HG03045 (cell line): ENCODE measurements around the gene ULK3.
A peak's percentile ranks its signal among the peaks of the same experiment; 100 is the strongest.

Experiments used
- ATAC-seq: cut with Tn5 transposase; IDR thresholded peaks from one replicate; pipeline ENCODE4 v1.9.1; 2021; ENCODE audit warnings: mild to moderate bottlenecking, moderate library complexity; ENCODE audit not compliant: unreplicated experiment

Gene ULK3

DNA sequence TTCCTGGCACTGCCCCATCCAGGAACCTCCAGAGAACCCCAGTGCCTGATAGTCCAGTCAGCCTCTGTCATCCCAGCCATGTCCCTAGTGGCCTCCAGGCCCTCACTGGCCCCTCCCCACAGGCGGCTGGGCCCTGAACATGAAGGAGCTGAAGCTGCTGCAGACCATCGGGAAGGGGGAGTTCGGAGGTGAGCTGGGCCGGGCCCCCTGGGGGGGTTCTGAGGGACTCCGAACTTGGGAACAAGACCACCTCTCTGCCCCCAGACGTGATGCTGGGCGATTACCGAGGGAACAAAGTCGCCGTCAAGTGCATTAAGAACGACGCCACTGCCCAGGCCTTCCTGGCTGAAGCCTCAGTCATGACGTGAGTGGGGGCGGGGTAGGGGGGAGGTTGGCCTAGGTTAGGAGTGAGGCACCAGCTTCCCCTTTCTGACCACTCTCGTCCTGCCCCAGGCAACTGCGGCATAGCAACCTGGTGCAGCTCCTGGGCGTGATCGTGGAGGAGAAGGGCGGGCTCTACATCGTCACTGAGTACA, 42.3 kb downstream of the ULK3 start:
- ATAC-seq, result no peak

DNA sequence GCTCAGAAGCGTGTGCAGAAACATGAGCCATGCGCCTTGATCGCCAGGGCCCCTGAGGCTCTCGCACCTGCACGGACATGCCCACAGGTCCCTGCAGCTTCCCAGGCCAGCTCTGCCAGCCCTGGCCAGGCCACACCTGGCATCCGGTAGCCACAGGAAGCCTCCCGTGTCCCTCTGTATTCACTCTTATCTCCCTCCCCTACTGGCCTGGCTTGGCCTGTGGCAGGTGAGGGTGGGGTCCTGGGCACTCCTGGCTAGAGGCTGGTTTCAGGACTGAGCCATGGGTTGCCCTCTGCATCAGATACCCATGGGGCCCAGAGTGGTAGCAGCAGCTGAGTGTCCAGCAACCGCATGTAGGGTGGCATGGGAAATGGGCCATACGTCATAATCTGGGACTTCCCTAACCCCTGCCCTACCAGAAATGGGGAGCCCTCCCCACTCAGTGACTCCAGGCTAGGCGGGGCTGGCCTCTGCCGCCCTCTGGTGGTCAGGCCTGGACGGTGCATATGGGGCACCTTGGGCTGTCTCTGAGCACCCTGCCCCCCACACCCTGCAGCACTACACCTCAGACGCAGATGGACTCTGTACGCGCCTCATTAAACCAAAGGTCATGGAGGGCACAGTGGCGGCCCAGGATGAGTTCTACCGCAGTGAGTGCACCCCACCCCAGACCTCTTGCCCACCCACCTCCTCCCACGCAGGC, 42.9 kb downstream of the ULK3 start:
- peak; percentile 70 for ATAC-seq

DNA sequence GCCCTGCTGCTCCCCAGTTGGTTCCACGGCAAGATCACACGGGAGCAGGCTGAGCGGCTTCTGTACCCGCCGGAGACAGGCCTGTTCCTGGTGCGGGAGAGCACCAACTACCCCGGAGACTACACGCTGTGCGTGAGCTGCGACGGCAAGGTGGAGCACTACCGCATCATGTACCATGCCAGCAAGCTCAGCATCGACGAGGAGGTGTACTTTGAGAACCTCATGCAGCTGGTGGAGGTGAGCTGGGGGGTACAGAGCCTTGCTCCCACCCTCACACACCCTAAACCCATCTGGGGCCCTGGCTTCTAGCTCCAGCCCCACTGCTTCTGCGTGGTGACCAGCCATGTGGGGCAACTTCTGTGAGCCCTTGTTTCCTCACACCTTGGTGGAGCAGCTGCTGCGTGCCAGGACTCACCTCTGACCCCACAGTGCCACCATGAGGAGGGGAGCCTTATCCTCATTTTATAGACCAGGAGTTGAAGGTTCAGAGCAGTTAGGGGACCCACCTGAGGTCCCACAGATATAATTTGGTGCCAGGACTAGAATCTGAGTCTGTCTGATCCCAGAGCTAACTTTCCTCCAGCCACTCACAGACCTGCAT, 43.6 kb downstream of the ULK3 start:
- no peak for ATAC-seq

DNA sequence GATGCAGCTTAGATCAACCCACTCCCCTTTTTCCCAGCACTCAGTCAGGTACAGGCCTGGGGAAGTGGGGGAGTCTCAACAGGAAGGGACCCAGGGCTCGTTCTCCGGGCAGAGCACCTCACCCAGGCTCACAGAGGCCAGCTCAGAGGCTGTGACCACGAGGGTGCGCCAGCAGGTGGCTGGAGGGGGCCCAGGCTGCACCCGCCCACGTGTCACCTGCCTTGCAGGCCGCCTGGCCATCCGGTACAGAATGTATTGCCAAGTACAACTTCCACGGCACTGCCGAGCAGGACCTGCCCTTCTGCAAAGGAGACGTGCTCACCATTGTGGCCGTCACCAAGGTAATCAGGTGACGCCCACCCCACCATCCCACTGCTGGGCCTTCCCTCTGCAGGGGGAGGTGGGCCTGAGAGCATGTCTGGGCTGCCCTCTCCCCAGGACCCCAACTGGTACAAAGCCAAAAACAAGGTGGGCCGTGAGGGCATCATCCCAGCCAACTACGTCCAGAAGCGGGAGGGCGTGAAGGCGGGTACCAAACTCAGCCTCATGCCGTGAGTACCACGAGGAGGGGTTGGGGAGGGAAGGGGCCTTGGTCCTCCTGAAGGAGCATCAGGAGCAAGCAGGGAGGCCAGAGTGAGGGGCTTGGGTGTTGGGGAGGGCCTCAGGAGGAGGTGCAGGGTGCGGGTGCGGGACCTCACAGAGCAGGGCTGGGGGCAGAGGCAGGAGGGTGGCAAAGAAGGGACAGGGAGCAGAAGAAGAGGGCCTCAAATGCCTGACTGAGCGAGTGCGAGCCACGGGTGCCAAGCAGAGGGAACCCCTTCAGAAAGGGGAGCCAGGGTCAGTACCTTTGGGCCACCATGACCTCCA, 44.3 kb downstream of the ULK3 start:
- ATAC-seq, result no peak

DNA sequence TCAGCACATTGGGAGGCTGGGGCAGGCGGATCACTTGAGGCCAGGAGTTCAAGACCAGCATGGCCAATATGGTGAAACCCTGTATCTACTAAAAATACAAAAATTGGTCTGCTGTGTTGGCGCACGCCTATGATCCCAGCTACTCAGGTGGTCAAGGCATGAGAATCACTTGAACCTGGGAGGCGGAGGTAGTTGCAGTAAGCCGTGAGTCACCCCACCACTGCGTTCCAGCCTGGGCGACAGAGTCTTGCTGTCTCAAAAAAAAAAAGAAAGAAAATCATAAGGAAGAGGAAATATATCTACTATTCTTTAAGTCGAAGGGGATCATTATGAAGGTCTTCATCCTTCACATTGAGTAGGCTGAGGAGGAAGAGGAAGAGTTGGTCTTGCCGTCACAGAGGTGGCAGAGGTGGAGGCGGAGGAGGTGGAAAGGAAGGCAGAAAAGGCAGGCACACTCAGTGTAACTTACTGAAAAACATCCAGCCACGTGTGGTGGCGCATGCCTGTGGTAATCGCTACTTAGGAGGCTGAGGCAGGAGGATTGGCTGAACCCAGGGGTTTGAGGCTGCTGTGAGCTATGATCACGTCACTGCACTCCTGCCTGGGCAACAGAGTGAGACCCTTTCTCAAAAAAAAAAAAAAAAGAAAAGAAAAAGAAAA, 46.9 kb downstream of the ULK3 start:
- ATAC-seq, result no peak

DNA sequence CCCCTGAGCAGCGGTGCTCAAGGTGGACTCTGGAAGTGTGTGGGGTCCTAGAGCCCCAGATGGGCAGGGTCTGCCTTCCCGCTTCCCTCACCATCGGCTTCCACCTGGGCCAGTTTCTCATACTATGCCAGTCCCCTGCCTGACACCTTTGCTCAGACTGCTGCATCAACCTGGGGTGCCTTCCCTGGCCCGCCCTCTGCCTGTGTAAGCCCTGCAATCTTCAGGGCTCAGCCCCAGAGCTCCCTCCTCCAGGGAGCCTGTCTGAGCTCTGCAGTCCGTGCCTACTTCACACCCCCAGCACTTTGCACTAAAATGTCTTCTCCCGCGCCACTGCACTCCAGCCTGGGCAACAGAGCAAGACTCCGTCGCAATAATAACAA, 48.0 kb downstream of the ULK3 start:
- ATAC-seq, result no peak

DNA sequence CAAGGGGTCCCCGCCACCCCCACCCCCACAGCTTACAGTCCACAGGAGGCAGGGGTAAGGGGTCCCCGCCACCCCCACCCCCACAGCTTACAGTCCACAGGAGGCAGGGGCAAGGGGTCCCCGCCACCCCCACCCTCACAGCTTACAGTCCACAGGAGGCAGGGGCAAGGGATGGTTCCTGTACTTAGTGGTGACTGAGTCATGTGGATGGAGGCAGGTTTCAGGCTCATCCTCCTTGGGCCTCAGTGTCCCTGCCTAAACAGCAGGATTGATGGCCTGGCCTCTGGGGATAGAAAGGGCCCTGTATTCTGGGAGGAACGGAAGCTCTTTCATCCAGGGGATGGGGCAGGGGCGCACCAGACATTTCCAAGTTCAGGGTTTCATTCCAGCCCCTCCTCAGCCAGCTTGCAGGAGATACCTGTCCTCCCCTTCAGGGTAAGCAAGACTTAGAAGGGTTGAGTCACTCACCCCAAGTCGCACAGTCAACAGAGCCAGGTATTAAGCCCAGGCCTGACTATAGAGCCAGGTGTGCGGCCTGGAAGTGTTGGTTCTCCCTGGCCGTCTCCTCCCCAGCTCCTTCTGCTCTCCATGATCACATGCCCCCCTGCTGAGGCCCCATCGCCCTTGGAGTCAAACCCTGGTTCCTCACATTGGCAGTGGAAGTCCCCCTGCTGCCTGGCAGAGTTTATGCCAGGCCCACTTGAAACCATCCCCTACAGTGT, 48.5 kb downstream of the ULK3 start:
- ATAC-seq, result no peak

DNA sequence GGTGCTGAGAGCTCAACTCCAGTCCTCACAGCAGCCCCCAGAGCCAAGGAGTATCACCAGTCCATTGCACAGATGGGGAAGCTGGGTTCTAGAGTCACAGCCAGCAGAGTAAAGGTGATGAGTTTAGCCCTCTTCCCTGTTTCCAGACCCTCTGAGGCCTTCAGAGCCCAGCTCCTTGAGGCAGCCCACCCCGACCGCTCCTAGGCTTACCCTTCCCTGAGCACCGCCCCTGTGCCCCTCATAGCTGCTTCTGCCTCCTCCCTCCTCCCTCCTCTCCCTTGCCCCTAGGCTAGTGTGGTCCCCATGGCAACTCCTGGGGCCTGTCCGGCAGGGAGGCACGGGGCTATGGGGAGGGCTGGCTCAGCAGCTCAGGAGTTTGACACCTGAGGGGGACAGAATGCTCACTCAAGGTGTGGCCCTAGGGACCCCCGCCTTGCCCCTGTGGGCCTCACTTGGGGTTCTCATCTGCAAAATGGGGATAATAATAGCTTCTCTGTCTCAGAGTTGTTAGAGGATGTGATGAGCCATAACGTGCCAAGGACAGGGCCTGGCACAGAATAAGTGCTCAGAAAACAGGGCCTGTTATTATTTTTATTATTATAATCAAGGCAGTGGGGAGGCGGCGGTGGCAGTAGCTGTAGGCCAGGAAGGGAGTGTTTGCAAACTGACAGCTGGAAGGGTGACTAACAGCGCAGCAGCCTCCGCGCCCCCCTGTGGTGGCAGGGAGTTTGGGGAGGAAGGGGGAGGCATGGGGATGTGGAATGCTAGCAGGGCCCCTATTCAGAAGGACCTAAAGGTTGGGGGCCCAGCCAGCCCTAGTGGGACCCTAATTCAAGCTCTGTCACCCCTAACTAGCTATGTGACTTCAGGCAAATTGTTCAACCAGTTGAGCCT, 49.6 kb downstream of the ULK3 start:
- no peak for ATAC-seq

DNA sequence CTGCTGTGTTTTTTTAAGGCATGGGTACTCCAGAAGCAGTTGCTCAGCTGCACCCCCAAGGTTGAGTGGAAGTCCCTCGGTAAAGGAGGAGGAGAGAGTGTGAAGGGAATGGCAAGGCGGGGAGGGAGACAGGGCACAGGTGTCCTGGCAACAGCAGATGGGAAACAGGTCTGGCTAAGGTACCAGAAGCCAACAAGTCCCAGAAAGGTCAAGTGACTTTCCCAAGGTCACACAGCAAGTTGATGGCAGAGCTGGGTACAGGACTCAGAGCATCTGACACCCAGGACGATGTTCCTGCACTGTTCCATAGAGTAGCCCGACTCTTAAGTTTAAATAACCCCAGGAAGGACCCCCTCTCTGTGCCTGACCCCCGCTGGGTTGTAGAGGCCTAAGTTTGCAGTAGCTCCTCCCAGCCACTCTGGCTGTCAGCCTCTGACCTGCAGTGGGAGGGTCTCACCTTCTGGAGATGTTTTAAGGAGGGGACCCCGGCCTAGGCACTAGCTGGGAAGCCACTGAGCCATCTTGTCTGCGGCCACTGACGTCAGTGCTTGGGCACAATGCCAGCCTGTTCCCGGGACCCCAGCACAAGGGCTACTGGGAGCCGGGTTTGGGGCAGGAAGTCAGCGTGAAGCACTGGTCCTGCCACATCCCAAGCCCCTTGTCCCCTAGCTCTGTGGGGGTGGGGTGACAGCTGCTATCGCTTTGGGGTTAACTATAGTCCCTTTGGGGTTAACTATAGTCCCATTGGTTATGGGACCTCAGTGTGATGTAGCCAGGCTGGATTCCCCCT, 50.5 kb downstream of the ULK3 start:
- ATAC-seq, result no peak

DNA sequence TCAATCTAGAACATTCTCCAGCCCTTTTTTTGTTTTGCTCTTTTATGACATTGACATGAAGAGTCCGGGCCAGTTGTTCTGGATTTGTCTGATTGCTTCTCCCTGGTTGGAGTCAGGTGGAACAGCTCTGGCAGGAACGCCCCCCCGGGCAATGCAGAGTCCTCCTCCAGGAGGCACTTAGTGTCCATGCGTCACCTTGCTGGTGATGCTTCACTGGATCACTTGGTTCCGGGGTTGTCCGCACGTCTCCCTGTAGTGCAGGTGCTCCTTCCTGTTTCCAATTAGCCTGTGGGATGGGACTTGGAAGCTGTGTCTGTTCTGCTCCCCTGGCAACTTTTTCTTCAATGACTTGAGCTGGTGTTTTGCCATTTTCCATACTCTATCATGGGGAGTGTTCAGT, 51.3 kb downstream of the ULK3 start:
- no peak for ATAC-seq

DNA sequence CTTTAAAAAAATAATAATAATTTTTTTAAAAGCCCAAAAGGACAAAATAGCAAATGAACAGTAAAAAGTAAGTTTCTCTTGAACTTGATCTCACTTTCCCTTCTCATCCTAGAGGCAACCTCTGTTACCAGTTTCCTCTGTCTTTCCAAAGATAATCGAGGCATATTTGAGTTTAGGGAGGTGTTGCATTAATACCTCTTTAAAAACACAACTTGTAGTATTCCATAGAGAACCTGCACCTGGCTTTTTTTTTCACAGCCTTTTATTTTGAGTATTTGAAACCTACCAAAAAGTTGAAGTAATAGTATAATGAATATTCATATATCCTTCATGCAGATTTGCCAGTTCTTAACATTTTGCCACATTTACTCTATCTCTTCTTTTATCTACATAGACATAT, 51.9 kb downstream of the ULK3 start:
- no peak for ATAC-seq

DNA sequence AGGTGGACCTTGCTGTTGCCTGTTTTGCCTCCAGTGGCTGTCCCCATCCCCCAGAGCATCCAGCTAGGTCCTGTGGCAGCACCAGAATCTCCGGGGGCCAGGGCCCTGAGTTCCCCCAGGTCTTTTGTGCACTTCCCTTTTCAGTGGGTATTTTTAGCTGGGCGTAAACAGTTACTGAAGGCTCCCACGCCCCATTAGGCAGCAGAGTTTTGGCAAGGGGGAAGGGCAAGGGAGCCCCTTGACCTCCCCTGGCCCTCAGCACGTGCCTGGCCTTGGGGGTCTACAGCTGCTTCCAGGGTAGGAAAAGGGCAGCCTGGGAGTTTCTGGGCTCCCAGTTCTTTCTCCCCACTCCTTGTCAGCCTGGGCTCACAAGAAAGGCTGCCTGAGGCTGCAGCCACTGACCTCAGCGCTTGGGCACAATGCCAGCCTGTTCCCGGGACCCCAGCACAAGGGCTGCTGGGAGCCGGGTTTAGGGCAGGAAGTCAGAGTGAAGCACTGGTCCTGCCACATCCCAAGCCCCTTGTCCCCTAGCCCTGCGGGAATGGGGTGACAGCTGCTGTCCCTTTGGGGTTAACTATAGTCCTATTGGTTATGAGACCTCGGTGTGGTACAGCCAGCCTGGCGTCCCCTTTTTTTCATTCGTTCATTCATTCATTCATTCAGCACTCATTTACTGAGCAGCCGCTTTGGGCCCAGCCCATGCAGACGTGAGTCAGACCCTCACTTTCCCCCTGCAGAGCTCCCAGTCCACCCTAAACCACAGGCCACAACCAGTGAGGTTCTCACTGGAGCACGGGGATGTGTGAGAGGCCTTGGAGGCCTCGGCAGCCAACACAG, 52.7 kb downstream of the ULK3 start:
- no peak for ATAC-seq

DNA sequence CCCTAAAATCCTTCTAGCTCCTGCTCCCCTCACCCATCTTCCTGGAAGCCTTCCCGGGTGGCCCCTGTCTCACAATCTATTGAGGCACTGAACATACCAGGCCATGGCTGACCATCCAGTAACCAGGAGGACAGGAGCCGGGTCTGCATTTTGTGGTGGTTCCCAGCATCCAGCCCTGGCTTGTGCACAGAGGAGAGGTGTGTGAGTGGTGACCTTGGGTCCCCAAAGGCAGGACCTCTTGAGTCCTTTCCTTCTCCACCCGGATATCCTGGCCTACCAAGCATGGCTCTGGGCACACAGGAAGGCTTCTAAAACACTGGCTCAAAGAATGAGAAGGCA, 53.2 kb downstream of the ULK3 start:
- ATAC-seq, result no peak

DNA sequence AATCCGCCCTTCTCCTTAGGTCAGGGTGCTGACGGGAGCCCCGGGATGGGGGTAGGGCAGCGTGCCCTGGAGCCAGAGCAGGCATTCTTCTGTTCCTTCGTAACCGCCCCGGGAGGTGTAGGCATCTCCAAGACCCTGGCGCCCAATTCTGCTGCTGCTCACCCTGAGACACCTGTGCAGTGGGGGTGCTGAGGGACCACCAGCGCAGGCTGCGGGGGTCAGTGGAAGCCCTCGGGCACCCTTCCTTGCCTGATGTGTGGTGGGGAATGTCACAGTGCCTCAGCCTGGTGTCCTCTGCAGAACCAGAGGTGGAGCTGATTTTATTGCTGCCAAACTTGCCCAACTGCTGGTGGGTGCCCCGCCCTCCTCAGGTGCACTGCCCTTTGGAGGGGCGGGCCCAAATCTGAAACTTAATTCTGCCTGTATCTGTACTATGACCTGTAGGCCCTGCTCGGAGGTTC, 53.8 kb downstream of the ULK3 start:
- ATAC-seq, result no peak

DNA sequence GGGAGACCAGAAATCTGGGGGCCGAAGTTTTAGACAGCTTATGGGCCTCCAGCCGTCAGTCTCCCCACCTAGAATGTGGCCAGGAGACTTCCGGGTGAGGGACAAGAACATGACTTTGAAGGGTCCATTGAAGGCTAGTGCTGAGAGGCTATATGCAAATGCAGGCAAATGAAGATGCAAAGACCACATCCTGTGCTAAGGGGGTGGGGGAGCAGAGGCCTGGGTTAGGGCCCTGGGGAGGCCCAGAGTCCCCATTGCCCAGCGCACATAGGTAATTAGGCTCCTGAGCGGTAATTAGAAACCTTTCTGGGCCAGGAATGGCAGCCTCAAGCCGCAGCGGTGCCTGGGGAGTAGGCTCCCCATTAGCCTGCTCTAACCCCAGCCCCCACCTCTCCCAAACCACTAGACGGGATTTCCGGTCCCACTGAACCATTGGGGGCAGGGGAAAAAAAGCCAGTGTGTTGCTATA, 54.2 kb downstream of the ULK3 start:
- no peak for ATAC-seq

DNA sequence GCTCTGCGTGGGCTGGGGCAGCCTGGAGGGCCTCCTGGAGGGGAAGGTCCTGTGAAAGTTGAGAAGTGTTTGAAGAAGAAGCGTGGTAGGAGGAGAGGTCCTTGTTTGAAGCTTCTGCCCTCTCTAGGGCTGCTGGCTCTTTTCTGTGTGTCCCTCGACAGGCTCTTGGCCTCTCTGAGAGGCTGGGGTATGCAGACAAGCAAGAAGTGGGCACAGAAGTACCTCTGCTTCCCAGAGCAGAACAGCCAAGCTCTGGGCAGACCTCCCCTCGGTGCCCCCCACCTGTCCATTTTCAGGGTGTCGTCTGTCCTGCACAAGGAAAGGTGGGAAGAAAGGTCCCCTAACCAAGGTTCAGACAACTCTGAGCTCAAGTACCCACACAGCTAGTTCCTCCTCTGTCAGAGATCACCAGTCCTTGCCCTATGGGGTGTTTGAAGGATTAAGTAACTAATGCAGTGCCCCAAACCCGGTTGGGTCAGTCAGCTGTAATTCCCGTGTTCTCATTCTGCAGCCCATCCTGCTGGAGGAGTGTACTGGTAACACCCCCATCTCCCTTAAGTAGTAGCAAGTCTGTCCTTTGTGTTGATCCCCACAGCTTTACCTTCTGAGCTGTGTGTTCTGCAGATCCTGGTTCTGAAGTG, 54.8 kb downstream of the ULK3 start:
- ATAC-seq, result no peak
